GM18517 (cell line): ENCODE measurements around the gene CYSTM1.

Experiments
- ATAC-seq: cut with Tn5 transposase; IDR thresholded peaks from one replicate; pipeline ENCODE4 v1.9.1; 2021; ENCODE audit warnings: mild to moderate bottlenecking, moderate library complexity; ENCODE audit not compliant: unreplicated experiment

CYSTM1 gene

DNA sequence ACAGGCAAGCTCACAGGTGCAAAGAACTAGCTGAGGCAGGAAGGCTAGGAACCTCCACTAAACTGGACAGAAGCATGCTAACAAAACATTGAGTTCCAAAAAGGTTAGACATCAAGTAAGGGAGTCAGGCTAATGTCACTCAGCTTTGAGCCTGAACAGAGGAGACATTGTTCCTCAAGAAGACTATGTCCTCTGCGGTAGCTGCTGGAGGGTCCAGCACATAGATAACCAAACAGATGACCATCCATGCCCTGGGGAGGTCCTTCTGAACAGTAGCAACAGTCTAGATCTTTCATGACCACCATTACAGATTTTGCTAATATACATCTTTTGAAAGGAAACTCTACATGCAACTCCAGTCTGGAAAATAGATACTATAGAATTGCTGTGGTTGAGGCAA lies 57.7 kb downstream of the CYSTM1 start:
- ATAC-seq: no peak

DNA sequence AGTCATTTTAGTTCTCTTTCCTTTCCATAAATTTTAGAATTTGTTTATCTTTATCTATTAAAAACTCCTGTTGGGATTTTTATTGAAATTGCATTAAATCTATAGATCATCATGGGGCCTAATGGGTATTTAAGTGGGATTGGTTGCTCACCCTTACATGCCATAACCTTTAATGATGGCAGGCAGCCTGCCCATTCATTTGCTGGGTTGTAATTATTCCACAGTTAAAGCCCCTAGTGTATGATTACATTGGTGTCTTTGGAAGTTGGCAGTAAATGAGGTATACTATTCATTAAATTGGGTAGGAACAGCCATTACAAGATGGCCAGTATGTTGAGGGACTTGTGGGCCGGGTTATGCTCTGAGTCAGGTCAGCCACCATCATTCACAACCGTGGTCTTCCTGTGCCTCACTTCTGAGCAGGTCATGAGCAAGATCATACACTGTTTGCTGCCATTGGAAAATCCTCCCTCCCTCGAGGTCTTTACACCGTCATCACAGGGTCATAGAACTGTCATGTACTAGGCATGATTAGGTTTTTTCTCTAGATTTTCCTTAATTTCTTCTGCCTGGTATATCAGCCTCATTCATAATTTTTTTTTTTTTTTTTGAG lies 59.5 kb downstream of the CYSTM1 start:
- ATAC-seq: no peak

DNA sequence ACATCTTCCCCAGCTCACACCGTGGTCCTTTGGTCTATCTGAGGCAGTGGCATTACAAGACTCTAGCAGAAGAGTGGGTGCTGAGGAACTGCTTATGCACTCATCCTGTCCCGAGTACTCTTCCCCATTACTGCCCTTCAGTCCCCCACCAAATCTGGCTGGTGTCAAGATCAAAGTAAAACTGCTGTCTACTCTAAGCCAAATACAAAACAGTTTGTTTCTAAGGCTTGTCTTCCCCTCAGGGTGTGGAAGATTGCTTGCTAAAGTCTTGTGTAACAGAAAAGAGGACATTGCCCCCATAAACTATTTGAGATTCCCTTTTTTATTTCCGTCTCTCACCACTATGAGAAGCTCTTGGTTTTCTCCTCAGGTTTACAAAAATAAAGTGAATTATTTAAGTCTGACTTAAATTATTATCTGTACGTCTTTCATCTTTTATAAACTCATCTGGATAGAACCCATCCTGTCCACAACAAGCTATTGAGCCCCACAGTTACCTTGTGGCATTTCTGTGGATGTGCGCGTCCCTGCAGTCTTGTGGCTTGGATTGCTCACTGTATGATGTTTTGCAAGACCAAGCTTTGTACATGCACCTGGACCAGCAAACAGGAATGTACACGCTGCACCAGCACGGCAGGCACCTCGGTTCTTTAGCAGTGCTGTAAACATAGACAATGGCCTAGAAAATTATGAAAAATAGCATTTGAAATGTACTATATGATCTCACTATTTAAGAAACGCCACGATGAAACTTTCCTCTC lies 61.0 kb downstream of the CYSTM1 start:
- ATAC-seq: no peak

DNA sequence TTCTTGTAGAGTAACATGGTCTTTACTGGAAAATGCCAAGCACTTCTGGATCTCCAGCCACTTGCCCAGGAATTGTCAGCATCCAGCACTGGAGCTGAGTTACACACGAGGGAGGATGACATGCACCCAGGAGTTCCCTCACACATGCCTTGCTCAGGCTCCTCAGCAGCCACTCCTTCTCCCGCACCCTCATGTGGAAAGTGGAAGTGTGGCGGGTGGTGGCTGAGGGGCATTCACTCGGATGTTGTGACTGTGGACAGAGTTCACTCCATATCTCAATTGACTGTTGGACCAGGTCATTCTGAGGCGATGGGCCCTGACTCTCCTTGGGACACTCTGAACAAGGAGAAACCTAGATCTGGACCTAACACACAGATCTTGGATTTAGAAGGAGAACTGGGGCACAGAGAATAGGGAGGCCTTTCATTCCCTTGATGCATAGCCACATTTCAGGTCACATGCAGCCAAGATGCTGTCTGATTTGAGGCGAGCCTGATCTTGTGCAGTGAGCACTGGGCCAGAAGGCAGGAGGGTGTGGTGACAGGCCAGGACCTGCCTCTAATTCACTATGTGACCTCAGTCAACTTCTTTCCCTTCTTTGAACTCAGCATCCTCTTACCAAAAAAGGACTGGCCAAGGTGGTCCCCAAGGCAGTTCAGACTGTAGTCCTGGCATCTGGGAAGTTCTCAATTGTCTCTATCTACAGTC lies 62.1 kb downstream of the CYSTM1 start:
- no peak for ATAC-seq

DNA sequence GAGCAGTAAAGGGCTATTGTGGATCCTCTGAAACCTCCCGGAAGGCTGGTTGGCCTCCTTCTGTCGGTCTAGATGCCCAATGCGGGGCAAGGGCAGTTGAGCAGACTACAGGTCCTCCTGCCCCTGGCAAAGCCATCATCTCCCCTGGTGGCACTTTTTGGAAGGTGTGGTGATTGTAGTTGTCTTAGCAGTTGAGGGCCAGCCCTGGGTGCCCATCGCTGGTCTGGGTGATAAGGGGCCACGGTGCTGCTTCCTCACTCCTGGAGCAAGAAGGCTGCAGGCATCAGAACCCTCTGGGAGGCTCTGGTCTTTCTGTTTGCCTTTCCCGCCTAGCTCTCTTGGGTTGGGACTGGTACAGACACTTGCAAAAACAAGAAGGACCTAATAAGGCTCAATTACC lies 63.8 kb downstream of the CYSTM1 start:
- ATAC-seq: no peak

DNA sequence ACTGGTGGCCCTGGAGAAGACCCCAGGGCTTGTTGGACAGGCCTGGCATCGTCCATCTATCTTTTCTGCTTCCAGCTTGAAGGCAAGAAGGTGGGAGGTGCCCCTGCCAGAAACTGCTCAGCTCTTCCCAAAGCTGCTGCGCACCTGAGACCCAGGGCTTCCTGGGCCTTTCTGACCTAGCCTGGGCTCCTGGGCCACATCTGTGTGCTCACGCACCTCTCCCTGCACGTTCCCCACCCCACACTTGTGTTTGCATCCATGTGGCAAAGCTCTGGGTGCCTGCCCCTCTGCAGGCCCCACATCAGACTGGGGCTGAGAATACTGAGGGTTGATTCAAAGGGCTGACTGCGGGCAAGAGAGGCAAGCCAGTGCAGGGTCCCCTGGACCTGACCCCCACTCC lies 64.5 kb downstream of the CYSTM1 start:
- no peak for ATAC-seq

DNA sequence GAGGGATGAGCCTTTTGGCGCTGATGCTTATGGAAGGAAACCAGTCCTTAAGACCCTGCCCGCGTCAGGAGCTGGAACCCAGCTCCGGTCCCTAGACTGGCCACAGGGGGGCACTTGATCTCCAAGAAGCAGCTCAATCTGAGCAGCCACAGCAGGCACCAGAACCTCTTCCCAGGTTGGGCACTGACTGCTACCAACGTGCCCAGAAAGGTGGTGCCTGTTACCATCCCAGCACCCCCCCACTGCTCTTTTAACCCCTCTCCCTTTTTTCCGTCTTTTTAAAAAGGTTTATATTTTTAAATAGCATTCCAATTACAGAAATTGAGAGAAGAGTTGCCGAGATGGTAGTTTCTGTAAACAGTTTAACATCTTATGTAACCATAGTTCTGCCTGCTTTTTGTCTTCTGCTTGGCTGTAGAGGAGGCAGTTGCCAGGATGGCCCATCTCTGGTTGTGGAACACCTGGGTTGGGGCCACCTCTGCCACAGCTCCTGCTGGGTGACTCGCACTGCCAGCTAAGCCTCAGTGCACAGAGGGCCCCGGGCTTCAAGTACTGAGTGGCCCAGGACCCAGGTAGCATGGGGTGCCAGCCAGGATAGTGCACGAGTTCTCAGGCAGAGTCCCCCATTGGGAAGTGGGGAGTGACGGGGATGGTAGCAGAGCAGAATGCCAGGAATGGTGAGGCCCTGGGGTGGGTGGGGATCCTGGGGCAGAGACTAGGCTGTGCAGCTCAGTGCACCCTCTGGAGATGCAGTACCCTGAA lies 65.1 kb downstream of the CYSTM1 start:
- ATAC-seq: no peak

DNA sequence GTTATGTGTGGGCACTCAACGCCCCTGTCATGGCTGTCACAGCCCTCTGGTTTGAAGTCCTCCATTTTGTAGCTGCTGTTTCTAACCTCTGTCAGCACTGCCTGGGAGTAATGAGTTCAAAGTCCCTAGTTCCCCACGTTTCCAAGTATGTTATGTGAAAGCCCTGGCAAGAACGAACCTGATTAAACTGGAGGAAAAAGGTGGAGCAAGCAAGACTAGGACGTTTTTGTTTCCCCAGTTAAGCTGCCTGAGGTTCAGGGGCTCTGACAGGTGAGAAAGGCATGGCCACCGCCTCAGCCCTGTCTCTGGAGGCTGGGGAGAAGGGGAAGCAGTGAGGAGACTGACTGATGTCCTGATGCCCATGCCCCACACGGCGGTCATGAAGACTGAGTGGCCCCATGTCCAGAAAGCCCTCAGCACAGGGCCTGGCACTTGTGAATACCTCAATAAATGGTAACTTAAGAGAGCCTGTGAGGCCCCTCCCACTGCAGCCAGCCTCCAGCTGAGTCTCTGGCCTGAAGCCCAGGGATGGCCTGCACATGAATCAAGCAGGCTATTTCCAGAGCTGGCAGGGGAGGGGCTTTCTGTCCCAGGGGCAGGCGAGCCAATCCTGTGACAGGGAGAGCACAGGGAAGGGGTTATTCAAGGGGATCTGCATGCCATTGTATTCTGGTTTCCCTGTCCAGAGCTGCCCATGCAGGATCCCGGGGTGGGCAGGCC lies 66.2 kb downstream of the CYSTM1 start:
- no peak for ATAC-seq

DNA sequence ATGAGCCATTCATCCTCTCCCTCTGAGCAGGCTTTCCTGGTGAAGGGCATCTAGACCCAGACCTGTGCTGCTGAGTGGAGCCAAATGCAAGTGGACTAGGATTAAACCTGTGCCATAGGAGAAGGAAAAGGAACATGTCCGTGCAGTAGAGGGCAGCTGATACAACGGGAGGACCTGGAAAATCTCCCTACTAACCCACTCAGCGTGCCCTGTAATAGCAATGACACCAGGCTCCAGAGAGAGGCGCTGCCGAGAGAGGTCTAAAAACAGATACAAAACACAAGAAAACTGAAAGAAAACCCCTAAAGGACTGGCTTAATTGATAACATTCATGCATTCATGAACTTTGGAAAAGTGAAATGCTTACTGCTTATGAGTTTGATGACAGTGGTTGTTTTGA lies 67.1 kb downstream of the CYSTM1 start:
- no peak for ATAC-seq

DNA sequence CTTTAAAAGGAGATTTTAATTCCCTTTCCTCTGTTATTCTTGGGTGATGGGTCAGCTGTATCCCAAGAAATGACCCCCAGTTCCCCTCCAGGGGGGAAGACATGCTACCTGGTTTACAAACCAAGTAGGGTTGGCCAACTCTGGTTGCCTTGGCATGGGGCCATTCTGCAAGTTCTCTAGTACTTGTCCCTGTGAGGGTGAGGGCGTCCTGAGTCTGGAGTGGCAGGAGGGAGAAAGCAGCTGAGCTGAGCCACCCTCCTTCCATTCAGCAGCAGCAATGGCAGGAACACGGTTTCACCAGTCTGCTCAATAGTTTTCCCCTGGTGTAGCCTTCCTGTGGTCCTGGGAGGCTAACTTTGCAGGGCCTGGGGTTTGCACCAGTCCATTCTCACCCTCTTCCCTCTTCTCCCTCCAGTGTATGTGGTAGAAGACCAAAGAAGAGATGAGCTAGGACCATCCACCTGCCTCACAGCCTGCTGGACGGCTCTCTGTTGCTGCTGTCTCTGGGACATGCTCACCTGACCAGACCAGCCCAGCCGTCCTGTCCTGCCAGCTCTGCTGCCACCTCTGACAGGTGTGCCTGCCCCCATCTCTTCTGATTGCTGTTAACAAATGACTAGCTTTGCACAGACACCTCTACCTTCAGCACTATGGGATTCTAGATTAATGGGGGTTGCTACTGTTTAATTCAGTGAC lies 68.0 kb downstream of the CYSTM1 start:
- no peak for ATAC-seq

DNA sequence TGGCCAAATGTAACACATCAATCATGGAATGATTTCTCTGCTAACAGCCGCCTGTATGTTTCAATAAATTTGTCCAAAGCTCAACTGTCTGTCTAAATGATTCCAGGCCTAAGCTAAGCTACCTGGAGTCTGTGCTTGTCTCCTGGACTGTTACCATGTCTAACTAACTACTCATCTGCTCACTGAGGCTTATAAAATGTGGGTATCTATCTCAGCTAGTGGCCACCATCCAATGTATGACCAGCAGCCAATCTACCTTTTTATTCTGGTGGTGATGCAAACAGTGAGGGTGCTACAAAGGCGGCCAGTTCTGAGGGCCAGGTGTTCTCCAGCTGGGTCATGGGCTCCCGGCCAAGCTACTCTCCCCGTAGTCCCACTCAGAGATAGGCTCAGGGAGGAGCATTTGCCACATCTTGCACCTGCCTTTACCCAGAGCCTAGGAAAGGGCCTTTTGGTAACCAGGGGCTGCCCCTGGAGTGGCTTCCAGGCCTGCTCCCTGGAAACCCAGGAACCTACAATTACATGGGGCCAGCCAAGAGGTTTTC lies 68.8 kb downstream of the CYSTM1 start:
- no peak for ATAC-seq

DNA sequence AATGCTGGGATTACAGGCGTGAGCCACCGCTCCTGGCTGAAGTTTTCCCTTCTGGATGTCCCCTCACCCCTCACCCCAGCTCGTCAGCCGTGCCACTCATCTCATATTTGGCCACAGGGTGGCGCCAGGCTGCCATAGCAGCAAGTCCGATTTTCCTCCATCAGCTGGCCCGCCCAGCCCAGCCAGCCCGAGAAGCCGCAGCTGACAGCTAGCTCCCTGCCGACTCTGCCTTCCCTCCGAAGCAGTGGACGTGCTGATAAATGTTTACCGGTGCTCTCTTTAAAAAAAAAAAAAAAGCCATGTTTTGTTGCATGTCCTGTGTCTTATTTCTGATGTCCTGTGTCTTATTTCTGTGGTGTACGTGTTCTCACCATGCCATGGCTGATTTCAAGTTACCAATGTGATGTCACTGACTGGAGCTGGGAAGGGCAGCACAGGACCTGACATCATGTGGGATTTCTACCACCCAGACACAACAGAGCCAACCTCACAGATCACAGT lies 69.6 kb downstream of the CYSTM1 start:
- ATAC-seq: no peak

DNA sequence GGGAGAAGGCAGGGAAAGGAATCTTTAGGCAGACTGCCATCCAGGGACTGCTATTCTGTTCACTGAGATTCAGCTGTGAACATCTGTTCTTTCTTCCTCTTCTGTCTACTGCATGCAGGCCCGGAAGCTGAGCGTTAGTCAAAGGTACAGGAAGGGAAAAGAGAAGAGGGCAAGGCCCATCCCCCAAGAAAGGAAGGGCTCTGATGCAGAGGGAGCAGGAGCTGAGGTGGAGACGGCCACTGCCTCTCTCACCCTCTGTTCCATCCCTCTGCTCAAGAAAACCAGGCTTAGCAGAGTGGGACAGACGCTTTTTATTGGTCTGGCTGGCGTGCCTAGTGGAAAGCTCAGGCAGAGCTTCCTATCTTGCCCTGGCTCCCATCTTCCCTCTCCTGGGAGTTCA lies 70.4 kb downstream of the CYSTM1 start:
- ATAC-seq: no peak

DNA sequence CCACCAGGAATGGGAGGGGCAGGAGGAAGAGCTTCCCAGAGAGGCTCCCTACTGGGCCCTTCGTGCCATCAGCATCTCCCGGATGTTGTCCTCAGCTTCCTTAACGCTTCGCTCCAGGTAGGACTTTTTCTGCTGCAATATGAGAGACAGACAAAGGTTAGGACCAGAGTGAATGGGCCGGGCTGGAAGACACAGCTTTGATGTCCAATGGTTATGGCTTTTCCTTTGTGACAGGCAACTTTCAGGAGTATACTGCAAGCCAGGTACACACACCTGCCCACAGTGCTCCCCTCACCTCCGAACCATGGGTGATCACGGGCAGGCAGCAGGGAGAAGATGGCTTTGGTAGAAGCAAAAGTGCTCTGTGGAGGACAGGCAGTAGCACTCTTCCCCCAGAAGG lies 70.9 kb downstream of the CYSTM1 start:
- ATAC-seq: no peak

DNA sequence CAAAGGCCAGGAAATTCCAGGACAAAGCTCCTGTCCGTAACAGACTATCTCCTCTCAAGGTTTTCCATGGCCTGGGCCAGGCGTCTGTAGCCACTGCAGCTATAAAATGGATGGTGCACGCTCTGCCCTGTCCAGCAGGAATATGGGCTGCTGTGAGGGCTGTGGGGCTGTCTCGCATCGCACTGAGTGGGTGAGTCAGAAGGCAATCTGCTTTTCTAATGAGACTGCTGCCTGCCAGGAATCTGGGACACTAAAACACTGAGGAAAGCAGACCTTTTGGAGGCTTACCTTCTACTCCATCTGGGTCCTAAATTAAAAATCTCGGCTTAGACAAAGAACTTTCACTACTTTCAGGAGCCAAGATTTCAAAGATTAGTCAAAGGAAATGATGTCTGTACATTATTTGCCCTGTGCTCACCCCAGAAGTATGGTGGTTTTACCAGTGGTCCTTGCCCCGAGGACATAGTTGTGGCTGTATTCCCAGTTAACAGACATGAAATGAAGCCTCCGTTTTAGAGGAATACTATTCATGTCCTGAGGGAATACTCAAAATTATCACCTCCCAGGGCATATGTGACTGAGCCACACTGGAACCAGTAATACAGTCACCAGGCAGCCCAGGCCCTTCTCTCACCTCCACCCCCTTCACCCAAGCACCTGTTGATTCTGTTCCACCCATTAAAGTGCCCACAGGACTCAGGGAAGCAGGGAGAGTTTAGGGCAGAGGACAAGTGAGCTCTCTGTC lies 71.6 kb downstream of the CYSTM1 start:
- no peak for ATAC-seq

DNA sequence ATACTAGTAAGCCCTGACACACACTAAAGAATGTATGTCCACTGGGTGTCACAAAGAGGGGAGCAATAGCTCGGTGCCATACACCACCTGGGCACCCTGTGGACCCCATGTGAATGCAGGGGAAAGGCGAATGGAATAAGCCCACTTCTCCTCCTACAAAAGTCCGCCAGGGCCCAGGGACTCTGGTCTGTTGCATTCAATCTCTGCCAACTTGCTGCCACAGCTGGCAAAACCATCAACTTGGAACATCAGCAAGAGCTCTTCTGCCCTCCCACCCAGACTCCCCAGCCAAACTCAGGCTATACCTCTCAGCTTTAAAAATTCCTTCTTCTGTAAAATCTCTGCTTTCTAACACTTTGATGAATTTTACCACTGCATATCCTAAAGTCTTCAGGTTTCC lies 73.4 kb downstream of the CYSTM1 start:
- no peak for ATAC-seq

DNA sequence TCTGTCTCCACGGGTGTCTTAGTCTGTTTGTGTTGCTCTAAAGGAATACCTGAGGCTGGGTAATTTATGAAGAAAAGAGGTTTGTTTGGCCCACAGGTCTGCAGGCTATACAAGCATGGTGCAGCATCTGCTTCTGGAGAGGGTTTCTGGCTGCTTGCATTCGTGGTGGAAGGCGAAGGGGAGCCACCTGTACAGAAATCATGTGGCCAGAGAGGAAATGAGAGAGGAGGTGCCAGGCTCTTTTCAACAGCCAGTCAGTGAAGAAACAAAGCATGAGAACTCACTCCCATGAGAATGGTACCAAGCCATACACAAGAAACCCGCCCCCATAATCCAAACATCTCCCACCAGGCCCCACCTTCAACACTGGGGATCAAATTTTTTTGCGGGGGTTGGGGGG lies 74.5 kb downstream of the CYSTM1 start:
- no peak for ATAC-seq

DNA sequence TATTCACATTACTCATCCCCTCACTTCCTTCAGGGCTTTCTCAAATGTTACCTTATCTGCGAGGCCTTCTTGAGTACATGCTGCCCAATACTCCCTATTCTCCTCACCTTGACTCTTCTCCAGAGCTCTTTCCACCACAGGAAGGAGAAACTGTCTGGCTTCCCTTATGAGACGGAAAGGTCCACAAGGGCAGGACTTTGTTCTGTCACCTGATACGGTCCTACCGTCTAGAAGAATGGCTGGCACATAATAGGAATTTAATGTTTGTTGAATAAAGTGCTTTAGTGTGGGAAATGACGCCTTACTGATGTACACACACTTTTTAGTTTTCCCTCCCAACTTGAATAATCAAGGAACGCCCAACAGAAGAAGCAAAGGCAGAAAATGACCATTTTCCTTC lies 75.4 kb downstream of the CYSTM1 start:
- no peak for ATAC-seq

DNA sequence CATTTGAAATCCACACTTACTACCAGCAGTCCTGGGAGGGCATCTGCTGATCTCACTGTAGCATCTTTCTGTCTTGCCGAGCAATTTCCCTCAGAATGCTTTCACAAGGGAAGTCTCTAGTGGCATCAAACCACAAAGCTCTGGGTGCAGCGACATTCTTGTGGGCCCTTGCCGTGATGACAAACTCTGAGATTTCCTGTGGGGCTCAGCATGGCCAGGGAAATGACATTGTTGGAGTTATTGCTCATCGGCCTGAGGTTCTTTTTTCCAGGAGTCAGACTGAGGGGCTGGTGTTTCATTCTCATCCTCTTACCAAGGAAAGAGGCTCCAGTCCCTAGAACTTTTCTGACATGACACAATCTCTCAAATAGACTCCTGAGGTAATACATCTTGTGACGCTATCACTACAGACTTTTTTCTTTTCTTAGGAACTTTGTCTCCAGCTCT lies 76.6 kb downstream of the CYSTM1 start:
- ATAC-seq: no peak
